Activated CD4-positive, alpha-beta T cell treated with anti-CD3 and anti-CD28 coated beads, Interleukin-2, Interleukin-4, amounts not matched to agents 100 ng/mL and 50 ng/mL, durations not matched to agents 16 hours and 8 hours (primary cell): ENCODE results near the gene LRMDA.
"Not testable (repeated sequence)": the region's sequence is repeated elsewhere in the genome, so short reads cannot be mapped to it uniquely, and the experiment has no call there.

ENCODE experiments used
- DNase-seq: peaks from one replicate; pipeline ENCODE4 v3.0.0-alpha.2; 2020; ENCODE audit warnings: low spot score

LRMDA gene

GRCh38 chr10:75613685-75614504 is 182.5 kb downstream of the LRMDA start:
- no peak for DNase-seq

- DNase-seq = no peak
Measured at GRCh38 chr10:75616076-75616475, 184.7 kb downstream of the LRMDA start.

DNA sequence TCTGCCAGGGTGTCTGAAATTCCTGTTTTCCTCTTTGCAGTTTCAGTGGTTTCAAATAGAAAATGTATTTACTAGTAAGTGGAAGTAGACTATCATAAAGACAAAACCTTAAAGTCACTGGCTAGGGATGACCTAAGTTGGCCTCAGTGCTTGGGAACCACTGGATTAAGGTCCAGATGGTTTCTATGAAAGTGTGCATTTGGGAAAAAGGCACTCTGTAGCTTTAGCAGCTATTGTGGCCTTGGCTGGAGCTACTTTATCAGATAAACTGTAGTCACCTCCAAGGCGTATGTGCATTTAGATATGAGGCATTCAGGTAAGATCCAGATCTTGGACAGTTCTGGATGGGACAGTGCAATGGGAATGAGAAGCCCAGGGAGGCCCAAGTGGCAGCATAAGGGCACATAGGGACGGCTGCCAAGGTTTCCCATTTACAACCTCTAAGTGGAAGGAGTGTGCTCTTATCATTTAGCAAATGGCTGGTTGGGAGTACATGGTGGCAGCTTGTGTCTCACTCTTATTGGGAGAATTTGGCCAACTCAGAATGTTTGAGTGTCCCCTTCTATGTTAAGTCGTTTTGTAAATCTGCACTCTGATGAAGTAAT is 185.6 kb downstream of the LRMDA start:
- no peak for DNase-seq

GRCh38 chr10:75617485-75618155 is 186.2 kb downstream of the LRMDA start:
- DNase-seq = no peak

DNA sequence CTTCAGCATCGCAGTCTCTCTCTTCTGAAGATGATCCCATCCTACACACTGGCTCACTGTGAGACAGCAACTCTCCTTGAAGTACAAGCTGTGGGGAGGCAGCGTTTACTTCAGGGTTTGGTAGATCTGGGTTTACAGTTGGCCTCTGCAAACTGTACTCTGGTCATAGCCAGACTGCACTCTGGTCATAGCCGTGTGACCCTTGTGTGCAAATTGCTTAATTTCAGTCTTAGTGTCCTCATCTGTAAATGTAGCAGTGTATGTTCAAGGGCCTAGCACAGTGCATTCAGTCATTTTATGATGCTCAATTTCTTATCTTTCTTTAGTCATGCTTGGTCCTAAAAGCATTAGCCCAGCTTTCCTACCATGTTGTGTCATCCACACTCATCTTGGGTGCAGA is 188.2 kb downstream of the LRMDA start:
- DNase-seq = no peak

DNA sequence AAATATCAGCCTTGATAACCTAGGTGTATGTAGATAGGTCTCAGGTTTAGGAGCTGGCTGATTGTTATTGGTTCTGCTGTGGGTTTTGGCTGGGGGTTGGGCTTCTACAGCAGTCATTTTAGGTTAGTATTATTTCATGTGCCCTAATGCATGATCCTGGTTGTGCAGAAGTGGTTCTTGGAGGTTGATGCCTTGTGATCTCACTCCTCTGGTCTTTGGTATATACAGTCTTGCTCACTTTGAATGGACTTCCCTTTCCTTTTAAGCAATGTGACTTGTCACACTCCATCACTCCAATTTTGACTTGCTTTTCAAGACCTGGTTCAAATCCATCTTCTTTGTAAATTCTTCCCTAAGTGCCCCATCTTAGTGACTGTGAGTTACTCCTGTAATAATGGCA is 188.9 kb downstream of the LRMDA start:
- DNase-seq = no peak

GRCh38 chr10:75621003-75621402 is 189.6 kb downstream of the LRMDA start:
- DNase-seq = not testable (repeated sequence)

DNA sequence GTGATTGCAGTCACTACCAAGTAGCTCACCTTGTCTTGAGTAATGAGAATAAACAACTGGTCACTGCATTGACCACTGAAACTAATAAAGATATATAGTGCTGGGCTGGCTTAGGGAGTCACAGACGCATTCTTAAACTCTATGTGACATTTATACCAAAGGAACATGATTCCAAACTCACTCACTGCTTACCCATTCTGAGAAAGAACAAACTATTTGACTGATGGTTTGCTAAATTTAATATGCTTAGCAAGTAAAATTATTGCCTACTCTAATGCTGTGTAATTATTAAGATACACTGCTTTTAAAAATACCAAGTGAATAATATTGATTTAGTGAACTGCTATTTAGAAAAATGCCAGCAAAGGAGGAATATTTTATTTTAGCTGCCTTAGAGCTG is 191.1 kb downstream of the LRMDA start:
- no peak for DNase-seq

- no peak for DNase-seq
Measured at GRCh38 chr10:75623310-75624093, 192.1 kb downstream of the LRMDA start.

DNA sequence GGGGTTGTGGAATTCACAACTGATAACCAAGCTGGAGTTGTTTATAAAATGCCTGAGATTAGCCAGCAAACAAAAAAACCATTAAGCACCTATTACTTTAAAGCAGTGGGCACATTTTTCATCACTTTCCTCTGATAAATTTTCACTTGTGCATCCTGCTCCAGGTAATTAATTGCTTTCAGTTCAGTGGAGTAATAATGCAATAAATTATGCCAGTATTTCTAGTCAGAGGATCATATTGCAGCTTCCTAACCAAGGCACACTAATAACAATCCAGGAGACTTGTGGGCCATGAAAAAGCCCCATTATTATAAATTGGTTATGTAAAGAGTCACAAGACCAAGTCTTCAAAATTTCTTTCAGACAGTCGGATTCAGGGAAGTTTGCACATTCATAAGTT is 193.2 kb downstream of the LRMDA start:
- no peak for DNase-seq

GRCh38 chr10:75630746-75631145 is 199.3 kb downstream of the LRMDA start:
- DNase-seq = no peak

DNA sequence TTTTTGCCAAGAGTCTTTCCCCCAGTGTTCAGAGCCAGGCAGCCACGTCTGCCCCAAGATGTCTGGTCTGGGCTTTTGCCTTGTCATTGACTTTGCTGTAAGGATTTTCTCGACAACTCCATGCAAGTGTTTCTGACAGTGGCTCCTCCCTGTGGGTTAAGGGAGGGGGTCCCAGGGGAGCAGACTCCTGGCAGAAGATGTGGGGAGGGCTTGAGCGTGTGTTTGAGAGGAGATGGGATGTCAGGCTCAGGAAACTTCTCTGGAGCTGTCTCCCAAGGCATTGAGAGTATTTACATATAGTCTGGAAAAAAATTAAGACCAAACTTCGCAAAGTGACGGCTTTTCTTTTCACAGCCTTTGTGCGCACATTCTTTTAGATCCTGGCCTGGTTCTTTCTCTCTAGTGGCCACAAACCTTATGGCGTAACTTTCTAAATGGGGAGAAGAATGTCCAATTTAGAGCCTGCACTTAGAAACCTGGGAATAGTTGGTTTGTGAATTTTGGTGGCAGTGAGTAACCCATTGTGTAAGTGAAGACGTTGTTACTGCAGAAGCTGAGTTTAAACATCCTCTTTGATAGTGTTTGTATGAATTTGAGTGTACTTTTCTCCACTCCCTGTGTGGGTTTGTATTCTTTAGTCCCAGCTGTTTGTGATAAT is 201.5 kb downstream of the LRMDA start:
- no peak for DNase-seq

DNA sequence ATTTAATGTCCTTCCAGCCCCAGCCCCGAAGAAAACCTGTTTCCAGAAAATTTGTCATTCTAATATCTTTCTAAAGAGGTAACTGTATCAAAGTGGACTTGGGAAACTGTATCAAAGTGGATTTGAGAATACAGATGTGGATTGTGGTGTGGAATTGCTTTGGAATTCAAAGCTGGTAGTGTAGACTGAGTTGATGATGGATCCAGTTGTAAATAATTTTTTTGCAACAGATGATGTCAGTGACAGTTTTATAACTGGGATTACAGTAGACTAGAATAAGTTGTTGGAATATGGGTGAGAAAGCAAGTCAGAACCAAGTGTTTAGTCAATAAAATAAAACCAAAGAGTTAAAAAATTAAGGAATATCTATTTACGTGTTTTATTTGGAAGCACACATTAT is 202.1 kb downstream of the LRMDA start:
- DNase-seq = no peak

DNA sequence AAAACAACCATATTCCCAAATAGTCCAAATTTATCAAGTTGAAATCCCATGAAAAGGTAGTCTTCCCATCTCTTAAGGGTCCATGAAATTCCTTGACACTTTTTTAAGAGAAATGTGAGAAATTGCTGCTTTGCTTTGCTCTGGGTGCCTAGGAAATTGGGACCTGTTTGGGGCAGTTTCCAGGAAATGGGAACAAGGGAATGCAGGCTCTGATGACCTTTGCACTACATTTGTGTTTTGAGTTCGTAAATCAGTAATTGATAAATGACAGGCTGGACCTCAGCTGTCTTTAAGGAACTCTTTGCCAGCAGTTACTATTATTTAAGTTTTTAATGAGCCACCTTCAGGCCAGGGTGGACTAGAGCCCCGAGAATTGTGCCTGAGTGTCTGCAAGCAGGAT is 203.5 kb downstream of the LRMDA start:
- no peak for DNase-seq

DNA sequence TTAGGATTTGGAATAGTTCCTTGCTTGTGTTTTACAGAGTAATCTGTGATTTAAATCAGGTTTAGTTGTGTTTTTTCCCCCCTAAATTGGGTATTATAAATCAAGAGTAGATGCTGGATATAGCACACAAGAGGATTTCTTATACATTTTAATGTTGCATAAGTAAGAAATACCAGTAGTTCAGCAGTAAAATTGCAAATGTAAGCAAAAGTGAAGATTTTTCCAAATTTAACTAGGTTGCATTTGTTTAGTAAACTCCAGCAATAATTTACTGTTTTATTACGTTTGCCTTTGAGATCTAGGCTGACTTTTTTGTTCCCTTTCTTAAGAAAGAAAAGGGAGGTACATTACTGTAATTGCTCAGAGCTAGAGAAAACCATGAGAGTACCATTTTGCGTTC is 207.3 kb downstream of the LRMDA start:
- no peak for DNase-seq

GRCh38 chr10:75639736-75640135 is 208.3 kb downstream of the LRMDA start:
- DNase-seq = no peak

GRCh38 chr10:75640381-75640780 is 209.0 kb downstream of the LRMDA start:
- no peak for DNase-seq

- DNase-seq = no peak
Measured at GRCh38 chr10:75640803-75641202, 209.4 kb downstream of the LRMDA start.

DNA sequence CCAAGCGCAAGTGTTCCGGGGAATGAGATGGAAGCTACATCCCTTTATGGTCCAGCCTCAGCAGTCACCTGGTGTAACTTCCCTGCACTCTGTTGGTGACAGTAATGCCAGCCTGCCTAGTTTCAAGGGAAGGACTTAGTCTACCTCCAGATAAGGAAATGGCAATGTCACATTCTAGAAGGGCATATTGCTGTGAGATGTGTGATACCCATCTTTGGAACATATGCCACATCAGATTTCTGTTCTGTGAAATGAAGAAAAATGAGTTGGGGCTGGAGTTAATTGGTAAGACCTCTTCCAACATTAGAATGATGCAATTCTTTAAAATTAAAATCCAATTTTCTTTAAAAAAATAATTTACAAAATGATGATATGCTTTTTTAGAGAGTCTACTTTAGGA is 212.0 kb downstream of the LRMDA start:
- DNase-seq = no peak

DNA sequence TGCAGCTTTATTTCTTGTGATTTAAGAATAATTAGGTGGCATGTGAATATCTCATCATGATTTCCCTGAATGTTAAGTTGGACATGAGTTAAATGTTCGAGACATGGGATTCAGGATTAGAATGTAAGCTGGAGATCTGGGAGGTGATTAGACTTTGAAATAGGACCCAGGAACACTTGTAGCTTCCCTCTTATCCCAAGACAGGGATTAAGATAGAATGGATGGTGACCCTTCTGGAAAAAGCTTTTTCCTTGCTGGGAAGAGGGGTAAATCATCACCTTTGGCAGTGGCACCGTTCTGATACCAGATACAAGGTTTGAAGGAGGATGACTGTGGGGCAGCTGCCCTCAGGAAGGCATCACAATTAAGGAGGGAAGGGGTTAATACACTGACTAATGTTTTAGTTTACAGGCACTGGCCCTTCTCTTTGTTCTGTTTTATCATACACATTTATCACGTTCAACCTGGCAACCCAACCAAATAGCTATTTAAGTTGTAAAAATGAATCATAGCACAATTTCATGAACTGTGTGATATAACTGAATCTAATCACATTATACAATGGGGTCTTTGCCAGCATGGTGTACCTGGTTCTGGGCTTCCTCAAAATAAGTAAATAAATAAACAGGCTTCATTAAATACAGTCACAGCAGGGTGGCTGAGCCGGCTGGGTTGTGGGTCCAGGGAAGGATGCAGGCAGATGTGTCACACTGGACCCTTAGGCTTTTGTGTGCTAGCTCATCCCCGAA is 212.7 kb downstream of the LRMDA start:
- no peak for DNase-seq

DNA sequence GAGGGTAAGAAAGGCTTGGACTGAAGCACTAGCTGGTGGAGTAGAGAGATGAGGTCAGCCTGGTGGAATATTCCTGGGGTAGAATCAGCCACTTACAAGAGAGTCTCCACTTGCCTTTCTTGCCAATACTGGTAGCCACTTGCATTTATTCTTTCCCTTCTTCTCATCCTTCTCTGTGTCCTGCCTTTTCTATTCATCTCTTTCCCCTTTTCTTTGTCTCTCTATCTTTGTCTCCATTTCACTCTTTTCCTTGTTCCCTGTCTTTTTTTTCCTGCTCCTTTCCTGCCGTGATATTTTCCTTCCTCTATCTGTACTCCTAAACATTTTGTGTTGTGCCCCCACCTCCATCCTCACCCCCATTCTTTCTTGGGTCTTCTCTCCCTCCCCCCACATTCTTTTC is 214.3 kb downstream of the LRMDA start:
- no peak for DNase-seq
